Smooth muscle cell of the brain vasculature (primary cell): ENCODE data around the gene STIP1.
A peak's percentile ranks its signal among the peaks of the same experiment; 100 is the strongest.

Experiments used
- DNase-seq: peaks from one replicate; pipeline ENCODE4 v3.0.0-alpha.2; 2012; ENCODE audit warnings: low read depth, low spot score

Gene STIP1

GRCh38 chr11:64198511-64198910 lies 12.5 kb downstream of the STIP1 start:
- DNase-seq: no peak

- no peak for DNase-seq
Observed at GRCh38 chr11:64201543-64201942, 15.6 kb downstream of the STIP1 start.

GRCh38 chr11:64202992-64203391 lies 17.0 kb downstream of the STIP1 start:
- no peak for DNase-seq

GRCh38 chr11:64203421-64204079 lies 17.6 kb downstream of the STIP1 start:
- no peak for DNase-seq

DNA sequence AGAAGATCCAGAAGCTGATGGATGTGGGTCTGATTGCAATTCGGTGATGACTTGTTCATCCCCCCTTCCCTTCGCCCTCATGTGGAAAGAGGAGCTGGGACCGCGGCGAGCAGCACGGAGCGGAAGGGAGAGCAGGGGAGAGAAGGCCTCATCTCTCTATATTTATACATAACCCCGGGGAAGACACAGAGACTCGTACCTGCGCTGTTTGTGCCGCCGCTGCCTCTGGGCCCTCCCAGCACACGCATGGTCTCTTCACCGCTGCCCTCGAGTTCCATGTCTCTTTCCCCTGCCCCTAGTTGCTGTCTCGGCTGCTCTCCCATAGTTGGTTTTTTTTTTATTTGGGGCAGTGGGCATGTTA lies 18.1 kb downstream of the STIP1 start:
- no peak for DNase-seq

DNA sequence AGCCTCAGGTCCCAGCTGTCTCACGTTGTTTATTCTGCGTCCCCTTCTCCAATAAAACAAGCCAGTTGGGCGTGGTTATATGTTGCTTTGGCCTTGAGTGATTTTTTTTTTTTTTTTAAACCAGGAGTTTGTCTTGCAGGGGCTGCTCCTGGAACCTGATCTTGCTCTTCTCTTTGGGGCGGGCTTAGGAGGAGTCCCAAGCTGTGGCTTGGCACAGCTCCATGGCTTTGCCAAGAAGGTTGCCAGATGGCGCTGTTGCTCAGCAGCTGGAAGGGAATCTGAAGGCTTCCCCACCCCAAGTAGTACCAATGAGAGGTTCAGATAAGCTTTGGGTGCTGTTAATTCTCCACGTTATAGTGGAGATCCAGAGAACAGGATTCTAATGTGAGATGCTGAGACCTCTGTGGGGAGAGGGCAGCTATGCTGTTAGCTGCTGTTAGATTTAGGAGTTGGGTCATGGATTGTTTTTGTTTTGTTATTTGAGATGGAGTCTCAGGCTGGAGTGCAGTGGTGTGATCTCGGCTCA lies 18.6 kb downstream of the STIP1 start:
- peak; percentile 95 for DNase-seq

- DNase-seq: no peak
Observed at GRCh38 chr11:64206457-64207255, 20.7 kb downstream of the STIP1 start, which contains the start of gene FERMT3. Gene FERMT3 (plus strand): TSS chr11:64206721. CDS start chr11:64207365, 644 bp downstream.

GRCh38 chr11:64207256-64208085 lies 21.5 kb downstream of the STIP1 start:
- peak; percentile 24 for DNase-seq

DNA sequence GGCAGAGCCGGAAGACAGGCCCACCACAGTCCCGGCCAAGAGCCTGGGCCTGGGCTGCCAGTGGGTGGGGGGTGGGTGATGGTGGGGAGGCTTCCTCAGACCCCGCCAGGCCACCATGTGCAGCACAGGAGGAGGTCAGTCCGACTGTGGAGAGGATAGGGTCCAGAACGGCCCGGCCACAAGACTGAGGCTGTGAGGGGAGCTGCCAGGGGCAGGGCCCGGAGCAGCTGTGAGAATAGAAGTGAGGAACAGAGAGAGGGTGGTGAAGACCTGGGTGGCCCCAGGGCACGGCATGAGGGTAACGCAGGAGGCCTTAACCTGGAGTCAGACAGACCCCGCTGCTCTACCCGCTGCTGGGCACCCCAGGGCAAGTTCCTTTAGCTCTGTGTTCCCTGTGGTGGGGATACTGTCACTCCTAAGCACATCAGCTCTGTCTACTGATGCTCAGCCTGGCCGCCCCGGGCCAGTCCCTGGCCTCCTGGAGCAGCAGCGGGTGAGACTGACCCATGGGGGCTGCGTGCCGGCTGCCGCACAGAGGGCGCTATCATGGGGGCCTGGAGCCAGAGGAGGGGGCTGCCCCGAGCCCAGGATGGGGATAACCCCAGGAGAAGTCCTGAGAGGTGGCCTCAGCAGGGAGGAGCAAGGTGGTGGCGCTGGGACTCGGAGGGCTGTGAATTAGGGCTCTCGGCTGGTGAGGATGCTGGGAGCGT lies 22.3 kb downstream of the STIP1 start:
- no peak for DNase-seq

- DNase-seq: no peak
Observed at GRCh38 chr11:64208796-64209562, 23.0 kb downstream of the STIP1 start.

DNA sequence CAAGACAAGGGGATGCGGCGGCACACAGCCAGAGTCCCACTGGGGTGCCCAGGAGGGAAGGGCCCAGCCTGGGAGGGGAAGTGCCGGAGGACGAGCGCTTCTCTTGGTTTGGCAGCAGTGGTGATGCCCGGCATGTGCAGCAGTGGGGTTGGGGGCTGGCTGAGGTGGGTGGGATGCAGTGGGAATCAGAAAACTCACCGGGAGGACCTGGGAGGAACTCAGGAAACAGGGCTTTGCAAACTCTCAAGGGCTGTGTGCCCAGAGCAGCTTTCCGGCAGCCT lies 23.5 kb downstream of the STIP1 start:
- DNase-seq: no peak

- DNase-seq: no peak
Observed at GRCh38 chr11:64210301-64211020, 24.5 kb downstream of the STIP1 start.

DNA sequence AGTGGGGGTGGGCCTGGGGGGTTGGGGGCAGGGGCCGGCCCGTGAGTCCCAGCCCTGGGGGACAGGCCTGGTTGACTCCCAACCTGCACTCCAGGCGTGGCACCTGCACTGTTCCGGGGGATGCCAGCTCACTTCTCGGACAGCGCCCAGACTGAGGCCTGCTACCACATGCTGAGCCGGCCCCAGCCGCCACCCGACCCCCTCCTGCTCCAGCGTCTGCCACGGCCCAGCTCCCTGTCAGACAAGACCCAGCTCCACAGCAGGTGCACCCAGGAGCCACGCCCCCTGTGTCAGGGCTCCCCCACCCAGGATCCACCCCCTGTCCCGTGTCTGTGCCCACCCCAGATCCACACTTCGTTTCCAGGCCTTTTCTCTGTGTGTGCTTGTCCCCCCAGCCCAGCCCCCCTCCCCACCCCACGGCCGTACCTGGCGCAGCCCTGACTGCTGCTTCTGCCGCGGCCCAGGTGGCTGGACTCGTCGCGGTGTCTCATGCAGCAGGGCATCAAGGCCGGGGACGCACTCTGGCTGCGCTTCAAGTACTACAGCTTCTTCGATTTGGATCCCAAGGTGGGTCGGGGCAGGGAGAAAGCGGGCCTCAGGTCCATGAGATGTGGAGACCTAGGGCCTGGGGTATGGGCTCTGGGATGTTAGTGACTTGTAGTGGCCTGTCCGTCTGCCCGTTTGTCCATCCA lies 25.4 kb downstream of the STIP1 start:
- DNase-seq: no peak

- DNase-seq: no peak
Observed at GRCh38 chr11:64216879-64217278, 30.9 kb downstream of the STIP1 start.

GRCh38 chr11:64218628-64219353 lies 32.8 kb downstream of the STIP1 start:
- no peak for DNase-seq

DNA sequence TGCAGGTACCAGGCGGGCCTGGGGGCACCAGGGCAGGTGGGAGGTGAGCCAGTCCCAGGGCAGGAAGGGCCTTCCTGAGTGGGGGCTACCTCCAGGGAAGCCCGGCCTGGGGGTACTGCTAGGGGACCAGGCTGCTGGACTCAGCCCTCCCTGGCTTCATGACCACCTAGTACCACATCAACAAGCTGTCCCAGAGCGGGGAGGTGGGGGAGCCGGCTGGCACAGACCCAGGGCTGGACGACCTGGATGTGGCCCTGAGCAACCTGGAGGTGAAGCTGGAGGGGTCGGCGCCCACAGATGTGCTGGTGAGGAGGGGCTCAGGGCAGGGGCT lies 33.3 kb downstream of the STIP1 start:
- no peak for DNase-seq

DNA sequence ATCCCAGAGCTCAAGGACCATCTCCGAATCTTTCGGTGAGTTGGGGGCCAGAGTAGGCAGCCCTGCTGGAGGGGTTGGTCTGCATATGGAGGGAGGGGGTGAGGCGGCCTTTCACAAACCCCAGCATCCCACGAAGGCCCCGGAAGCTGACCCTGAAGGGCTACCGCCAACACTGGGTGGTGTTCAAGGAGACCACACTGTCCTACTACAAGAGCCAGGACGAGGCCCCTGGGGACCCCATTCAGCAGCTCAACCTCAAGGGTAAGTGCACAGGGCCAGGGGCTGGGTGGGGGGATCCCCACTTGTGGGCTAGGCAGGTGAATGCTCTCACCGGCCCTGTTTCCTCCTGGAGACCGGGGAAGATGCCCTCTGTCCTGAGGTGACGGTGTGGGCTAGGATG lies 33.8 kb downstream of the STIP1 start:
- no peak for DNase-seq

- DNase-seq: no peak
Observed at GRCh38 chr11:64220271-64220670, 34.3 kb downstream of the STIP1 start.

DNA sequence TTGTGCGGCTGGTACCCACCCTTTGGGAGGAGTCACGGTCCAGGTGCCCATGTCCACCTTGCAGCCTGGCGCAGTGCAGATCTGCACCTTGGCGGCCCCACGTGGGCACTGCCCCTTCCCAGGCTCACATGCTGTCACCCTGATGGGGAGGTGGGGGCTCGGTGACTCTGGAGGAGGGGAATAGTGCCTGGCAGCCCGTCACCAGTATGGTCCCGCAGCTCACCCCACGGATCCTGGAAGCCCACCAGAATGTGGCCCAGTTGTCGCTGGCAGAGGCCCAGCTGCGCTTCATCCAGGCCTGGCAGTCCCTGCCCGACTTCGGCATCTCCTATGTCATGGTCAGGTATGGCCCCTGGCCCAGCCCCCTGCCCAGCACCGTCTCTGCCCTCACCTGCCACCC lies 34.8 kb downstream of the STIP1 start:
- no peak for DNase-seq
